NCI-H446 (cell line): ENCODE data around the gene SPRYD4.
"Not testable (repeated sequence)": the region's sequence is repeated elsewhere in the genome, so short reads cannot be mapped to it uniquely, and the experiment has no call there.

Experiments used
- DNase-seq, 2 experiments: peaks; one replicate each; lab custom pipeline; 2025; lab: John Stamatoyannopoulos, UW

The SPRYD4 gene

DNA sequence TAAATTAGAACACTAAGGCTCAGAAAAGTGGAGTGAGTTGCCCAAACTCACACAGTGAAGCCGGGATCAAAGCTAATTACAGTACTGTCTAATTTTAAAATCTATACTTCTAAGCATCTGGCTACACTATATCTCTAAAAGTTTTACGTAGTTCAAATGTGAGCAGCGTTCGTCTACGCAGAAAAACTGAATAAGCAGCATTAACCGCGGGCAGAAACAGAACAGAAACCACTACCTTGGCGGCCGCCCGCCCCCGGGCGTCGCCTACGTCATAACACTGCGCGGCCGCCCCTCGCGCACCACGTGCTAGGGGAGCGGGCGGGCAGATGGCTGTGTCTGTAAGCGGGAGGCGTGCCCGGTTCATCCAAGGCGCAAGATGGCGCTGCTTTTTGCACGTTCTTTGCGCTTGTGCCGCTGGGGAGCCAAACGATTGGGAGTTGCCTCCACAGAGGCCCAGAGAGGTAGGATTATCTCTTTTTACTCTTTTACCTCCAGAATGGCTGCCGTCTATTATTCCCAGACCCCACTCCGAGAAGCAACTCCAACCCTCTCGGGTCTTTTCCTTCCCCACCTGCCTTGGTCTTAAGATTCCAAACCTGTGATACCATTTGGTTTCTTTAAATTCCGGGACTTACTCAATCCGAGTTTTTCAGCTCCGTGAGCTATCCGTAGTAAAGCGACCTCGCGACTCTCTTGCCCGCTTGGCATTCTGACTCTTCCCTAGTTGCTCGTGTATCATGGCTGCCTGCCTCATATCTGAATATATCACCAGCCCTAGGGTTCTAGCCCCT lies at the start of gene SPRYD4:
TSS of gene SPRYD4 (plus strand) at position 363 of the 791 bp plus-strand sequence. CDS start at position 377, 14 bp downstream.
- peak; percentile 82 to 93 for DNase-seq

DNA sequence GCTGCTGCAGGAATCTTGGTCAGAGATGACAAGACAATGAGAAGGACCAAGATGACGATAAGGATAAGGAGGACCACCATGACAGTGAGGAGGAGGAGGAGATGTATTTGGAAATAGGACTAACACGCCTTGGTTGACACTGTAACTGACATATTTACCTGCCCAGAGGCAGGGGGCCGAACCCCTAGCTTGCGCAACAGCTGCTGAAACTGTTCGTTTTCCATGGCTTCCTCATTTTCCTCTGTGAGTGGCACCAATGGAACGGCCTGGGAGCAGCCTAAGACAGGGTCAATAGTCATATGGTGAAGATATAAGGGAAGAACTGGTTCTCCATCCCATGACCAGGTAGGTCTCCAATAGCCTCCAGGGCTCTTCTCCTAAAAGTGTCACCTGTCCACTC lies 48.0 kb upstream of the SPRYD4 start:
- no peak for DNase-seq

DNA sequence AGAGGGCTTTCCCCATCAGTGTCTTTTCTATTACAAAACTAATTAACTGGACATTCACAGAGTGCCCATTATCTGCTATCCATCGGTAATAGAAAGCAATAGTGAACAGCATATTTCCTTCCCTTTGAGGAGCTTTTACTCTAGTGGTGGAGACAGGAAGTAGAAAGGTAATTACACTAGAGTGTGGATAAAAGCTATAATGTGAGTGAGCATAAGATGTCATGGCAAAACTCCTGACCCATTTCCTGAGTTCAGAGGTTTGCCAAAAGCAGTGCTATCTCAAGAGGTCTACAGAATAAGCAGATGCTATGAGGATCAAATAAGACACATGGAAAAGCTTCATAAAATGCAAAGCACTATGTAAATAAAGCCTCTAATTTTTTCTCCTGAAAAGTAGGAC lies 43.2 kb upstream of the SPRYD4 start:
- DNase-seq, result no peak

DNA sequence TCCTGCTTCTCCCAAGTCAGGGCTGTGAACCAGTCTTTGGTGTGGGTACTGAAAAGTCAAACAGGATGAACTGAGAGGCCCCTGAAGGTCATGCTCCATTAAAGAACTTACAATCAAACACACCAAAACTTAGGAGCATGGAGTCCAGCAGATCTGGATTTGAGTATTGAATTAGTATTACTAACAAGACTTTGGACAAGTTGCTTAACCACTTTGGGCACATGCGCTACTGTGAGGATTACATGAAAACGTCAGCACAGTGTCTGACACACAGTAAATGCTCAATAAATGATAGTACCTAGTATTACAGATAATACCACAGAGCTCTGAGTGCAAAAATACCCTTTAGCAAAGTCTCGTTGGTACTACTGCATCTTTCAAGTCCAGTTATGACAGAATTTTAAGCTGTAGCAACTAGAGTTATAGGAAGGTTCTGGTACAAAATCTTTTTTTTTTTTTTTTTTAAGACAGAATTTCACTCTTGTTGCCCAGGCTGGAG lies 42.4 kb upstream of the SPRYD4 start:
- no peak for DNase-seq

- DNase-seq, result no peak
Measured at GRCh38 chr12:56431288-56431687, 37.1 kb upstream of the SPRYD4 start.

DNA sequence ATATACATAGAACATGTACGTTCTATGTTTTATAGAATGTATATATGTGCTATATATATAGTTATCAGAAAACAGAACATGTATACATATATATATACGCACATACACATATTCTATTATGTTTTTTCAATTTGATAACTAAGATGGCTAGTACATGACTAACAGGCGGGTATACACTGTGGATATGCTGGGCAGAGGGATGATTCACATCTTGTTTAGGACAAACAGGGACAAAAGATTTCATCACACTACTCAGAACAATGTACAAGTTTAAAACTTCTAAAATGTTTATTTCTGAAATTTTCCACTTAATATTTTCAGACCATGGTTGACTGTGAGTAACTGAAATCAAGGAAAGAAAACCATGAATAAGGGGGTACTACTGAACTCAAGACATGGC lies 36.5 kb upstream of the SPRYD4 start:
- DNase-seq, result no peak

DNA sequence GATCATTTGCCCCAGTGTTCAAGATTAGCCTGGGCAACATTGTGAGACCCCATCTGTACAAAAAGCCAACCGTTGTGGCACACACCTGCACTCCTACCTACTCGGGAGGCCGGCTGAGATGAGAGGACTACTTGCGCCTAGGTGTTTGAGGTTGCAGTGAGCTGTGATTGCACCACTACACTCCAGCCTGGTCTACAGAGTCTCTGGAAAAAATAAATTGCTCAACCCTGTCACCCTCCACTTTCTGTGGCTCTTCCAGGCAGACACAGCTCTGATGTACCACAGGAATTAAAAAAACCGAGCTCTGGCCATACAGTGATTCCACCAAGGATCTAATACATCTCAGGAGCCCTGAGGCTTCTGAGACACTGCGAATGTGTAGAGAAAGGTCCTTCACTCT lies 33.5 kb upstream of the SPRYD4 start:
- no peak for DNase-seq

DNA sequence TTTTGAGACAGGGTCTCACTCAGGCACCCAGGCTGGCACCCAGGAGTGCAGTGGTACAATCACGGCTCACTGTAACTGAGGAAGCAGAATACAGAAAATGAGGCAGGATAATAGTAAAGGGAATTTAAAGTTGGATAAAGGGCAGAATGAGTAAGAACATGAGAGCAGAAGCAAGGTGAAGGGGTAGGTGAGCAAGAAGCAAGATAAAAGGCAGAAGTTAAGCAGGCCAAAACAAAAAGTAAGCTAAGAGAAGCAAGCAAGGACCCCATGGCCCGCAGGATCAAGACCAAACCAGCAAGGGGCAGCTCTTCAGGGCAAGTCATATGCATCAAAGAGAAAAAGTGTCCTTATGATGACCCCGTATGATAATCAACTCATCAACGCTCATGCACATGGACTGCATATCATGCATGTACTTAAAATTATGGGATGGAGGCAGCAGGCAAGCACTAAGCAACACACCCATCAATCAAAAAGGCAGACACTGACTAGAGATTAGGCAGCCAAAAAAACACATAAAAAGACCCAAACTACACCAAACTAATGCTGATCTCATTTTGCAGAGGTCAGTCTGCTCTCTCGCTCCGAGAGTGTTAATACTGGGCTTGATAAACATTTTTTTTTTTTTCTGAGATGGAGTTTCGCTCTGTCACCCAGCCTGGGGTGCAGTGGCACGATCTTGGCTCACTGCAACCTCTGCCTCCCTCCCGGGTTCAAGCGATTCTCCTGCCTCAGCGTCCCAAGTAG lies 30.8 kb upstream of the SPRYD4 start:
- no peak for DNase-seq

- DNase-seq, result not testable (repeated sequence)
Measured at GRCh38 chr12:56443208-56443607, 25.2 kb upstream of the SPRYD4 start.

GRCh38 chr12:56448860-56449621 lies 19.3 kb upstream of the SPRYD4 start, which contains the start of gene TIMELESS:
Gene TIMELESS (minus strand): TSS chr12:56449426. CDS start chr12:56434170, 15,256 bp downstream.
- peak; percentile 74 to 90 for DNase-seq

DNA sequence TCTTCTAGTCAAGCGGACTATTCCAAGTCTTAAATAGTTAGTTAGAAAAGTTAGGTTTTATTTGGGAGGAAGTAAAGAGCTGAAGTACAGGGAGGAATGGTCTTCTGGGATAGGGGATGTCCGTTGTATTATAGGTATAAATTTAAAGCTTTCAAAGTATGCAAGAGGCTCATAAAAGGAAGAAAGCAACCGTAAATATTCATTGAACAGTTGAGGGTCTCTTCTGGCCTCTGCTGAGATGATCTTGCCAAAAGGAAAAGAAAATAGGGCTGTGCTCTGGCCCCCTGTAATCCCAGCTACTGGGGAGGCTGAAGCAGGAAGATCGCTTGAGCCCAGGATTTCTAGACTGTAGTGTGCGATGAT lies 18.8 kb upstream of the SPRYD4 start:
- no peak for DNase-seq

- no peak for DNase-seq
Measured at GRCh38 chr12:56450241-56450640, 18.1 kb upstream of the SPRYD4 start.

GRCh38 chr12:56451147-56451546 lies 17.2 kb upstream of the SPRYD4 start:
- DNase-seq, result no peak

- no peak for DNase-seq
Measured at GRCh38 chr12:56454557-56454956, 13.8 kb upstream of the SPRYD4 start, which contains the start of gene MIP. Gene MIP (minus strand): TSS chr12:56454657. CDS start chr12:56454613, 44 bp downstream.

DNA sequence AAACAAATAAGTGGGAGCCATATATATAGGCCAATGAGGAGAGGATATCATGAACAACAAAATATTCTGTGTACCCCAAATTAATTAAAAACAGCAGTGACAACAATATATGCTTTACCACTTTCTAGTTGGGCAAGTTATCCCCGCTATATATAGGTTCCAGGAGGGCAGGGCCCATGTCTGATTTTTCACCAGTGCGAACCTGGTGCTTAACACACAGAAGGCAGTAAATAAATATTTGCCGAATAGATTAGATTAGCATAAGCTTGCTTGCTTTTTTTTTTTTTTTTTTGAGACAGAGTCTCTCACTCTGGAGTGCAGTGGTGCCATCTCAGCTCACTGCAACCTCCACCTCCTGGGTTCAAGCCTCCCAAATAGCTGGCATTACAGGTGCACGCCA lies 10.6 kb upstream of the SPRYD4 start:
- no peak for DNase-seq

DNA sequence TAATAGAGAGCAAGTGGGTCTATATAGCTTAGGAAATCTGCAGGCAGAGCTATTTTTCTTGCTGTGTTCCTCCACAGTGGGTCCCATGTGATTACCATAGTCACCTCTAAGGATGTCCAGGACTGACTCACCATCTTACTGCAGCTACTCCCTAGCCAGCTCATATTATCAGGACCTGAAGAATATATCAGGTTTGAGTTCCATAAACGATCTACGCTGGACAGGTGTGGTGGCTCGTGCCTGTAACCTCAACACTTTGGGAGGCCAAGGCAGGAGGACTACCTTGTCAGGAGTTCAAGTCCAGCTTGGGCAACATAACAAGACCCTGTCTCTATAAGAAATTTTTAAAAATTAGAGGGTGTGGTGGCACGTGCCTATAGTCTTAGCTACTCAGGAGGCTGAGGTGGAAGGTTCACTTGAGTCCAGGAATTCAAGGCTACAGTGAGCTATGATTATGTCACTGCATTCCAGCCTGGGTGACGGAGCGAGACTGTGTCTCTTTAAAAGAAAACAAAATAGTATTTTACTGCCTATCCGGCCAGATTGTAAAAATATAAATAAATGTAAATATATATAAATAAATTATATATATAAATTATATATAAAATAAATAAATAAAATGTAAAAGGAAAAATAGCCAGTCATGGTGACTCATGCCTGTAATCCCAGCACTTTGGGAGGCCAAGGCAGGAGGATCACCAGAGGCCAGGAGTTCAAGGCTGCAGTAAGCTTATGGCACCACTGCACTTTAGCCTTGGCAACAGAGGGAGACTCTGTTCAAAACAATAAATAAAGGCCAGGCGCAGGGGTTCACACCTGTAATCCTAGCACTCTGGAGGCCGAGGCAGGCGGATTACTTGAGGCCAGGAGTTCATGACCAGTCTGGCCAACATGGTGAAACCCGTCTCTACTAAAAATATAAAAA lies 6.9 kb upstream of the SPRYD4 start:
- no peak for DNase-seq

DNA sequence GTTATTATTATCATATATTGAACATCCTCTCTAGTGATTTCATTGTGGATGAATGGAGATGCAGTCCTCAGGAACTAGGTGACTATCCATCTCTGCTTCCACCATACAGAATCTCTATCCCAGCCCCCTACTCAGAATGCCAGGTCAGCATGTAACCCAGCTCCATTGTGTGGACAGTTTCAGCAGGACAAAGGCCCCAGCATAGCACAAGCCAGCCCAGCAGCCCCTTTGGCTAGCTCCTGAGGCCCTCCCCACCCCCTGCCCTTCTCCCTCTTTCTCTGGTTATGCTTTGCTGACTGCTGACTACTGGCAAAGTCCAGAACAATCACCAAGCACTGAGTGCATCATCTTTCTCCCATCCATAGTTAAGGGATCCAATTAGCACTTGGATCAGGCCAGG lies 5.8 kb upstream of the SPRYD4 start:
- no peak for DNase-seq

- DNase-seq, result no peak
Measured at GRCh38 chr12:56469007-56469930, 891 bp downstream of the SPRYD4 start.

DNA sequence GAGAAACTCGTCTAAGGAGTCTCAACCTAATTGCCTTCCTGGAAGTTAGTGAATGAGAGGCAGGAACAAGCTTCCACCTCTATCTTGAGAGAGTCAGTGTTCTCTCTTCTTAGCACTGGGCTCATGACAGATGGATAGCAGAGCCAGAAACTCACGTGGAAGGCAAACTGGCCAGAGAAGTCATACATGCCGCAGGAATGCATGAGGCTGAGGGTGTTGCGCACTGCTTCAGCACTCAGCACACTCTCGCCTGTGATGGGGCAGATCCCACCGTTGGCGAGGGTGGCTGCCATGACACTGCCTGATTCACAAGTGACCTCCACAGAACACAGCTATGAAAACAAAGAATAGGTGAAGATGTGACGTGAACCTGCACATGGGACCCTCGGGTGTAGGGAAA lies 6.0 kb downstream of the SPRYD4 start:
- DNase-seq, result no peak

DNA sequence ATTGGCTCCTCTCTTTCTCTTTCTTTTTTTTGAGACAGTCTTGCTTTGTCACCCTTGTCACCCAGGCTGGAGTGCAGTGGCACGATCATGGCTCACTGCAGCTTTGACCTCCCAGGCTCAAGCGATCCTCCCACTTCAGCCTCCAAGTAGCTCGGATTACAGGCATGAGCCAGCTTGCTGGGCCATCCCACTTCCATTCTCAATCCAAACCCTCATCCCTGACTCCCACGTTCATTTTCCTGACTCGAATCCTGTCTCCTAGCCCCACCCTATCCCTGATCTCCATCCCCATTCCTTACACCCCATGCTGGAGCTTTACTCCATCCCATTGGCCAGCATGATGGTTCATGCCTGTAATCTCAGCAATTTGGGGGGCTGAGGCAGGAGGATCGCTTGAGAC lies 7.8 kb downstream of the SPRYD4 start:
- DNase-seq, result no peak
